K562 treated with DMSO at 1 percent for 4 hours (cell line): ENCODE measurements around the gene WAC. TPM values are rescaled to one million over a fixed set of nuclear protein-coding genes. Genes with fewer than 3 reads are reported as not detected.

ENCODE experiments used
- total RNA-seq: library from RNA; unstranded; fragments of 300-600 nt; gene quantifications from 2 replicates; pipeline ENCODE4 v1.2.3, GENCODE V29; 2022; ENCODE audit not compliant: insufficient read depth

The WAC gene, protein sequence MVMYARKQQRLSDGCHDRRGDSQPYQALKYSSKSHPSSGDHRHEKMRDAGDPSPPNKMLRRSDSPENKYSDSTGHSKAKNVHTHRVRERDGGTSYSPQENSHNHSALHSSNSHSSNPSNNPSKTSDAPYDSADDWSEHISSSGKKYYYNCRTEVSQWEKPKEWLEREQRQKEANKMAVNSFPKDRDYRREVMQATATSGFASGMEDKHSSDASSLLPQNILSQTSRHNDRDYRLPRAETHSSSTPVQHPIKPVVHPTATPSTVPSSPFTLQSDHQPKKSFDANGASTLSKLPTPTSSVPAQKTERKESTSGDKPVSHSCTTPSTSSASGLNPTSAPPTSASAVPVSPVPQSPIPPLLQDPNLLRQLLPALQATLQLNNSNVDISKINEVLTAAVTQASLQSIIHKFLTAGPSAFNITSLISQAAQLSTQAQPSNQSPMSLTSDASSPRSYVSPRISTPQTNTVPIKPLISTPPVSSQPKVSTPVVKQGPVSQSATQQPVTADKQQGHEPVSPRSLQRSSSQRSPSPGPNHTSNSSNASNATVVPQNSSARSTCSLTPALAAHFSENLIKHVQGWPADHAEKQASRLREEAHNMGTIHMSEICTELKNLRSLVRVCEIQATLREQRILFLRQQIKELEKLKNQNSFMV
- 62.0 and 73.1 TPM in 2 replicates for total RNA-seq

DNA sequence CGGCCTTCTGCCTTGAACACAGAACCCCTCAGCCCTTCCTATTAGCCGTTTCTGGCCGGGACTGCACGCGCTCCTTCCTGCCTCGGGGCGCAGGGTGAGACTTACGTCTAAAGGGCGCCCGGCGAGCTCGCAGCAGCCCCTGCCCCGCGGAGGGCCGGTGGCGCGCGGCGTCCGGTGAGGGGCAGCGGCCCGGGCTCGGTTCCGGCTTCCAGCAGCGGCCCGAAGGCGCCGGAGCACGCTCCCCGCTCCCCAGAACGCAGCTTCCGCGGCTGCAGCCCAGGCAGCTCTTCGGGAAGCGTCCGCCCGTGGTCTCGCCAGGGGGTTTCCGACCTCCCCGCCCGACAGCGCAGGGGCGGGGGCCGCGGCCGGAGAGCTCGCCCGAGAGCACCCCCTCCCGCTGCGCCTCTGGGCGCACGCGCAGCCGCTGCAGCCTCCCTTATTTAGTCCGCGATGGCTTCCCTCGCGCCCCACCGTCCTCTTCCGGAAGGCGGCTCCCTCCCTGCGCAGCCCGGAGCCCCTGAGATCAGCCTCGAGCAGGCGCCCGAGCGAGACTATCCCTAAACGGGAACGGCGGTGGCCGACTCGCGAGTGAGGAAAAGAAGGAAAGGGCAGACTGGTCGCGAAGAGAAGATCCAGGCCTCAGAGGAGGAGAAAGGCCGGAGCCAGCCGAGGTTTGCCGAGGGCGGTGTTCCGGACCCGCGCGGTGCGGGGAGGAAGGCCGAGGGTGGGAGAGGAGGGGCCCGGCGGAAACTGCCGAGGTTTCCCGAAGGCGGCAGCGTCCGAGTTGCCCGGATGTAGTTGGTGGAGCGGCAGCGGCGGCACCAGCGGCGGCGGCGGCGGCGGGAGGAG lies at the start of gene WAC:
Gene WAC, plus strand, starts transcription at position 782 of the 849 bp plus-strand sequence. CDS start 462 bp downstream, outside the sequence.

Other genes with a start within 250 kb of the WAC start
- gene MPP7, start 230.1 kb upstream of the WAC start, total RNA-seq: 0.29 TPM in 1 of 2 replicates, not detected in the other
- 15.1 and 15.3 TPM in 2 replicates for gene BAMBI, start 144.4 kb downstream of the WAC start, total RNA-seq